Inflammatory macrophage treated with lipopolysaccharide for 4 hours (primary cell): Measurements from ENCODE around the gene TAGAP.
"Not testable (repeated sequence)": the region's sequence is repeated elsewhere in the genome, so short reads cannot be mapped to it uniquely, and the experiment has no call there.

ENCODE experiments used
- DNase-seq: peaks from one replicate; pipeline ENCODE4 v3.0.0-alpha.2; 2020

Gene TAGAP

GRCh38 chr6:159008656-159009288 is 36.0 kb downstream of the TAGAP start:
- peak; percentile 64 for DNase-seq

GRCh38 chr6:159007510-159007909 is 37.3 kb downstream of the TAGAP start:
- no peak for DNase-seq

GRCh38 chr6:159005436-159005835 is 39.4 kb downstream of the TAGAP start:
- peak; percentile 50 for DNase-seq

- DNase-seq = no peak
Measured at GRCh38 chr6:159004592-159004991, 40.2 kb downstream of the TAGAP start.

DNA sequence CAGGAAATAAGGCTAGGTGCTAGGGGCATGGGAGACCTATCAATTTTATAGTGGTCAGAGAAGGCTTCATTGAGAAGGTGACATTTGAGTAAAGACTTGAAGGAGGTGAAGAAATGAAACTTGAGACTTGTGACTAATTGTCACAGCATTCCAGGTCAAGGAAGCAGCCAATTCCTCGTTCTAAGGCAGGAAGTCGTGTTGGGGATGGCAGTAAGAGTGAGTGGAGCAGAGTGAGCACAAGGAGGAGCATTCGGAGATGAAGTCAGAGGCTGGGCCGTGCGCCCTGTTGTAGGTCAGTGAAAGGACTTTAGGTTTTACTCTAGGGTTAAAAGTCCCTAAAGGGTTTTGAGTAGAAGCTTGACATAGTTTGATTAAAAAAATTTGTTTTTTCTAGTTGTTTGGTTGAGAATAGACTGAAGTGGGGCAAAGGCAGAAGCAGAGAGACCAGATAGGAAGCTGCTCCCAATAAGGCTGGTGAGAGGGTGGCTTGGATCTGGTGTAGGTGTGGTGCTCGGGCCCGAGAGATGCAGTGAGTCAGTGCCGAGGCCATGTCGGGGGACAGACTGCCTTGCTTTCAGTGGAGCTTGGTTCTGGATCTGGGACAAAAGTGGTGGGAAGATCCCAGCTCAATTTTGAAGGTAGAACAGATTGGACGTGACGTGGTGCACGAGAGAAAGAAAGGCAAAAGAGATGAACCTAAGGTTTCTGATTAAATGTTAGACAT is 42.2 kb downstream of the TAGAP start:
- DNase-seq = peak; percentile 46

GRCh38 chr6:158999666-159000403 is 45.0 kb downstream of the TAGAP start, which contains the start of gene RSPH3:
TSS of gene RSPH3 (minus strand) at chr6:159000202. CDS start at chr6:158999550, 652 bp downstream.
- peak; percentile 95 for DNase-seq

GRCh38 chr6:158999154-158999665 is 45.6 kb downstream of the TAGAP start:
- DNase-seq = no peak

DNA sequence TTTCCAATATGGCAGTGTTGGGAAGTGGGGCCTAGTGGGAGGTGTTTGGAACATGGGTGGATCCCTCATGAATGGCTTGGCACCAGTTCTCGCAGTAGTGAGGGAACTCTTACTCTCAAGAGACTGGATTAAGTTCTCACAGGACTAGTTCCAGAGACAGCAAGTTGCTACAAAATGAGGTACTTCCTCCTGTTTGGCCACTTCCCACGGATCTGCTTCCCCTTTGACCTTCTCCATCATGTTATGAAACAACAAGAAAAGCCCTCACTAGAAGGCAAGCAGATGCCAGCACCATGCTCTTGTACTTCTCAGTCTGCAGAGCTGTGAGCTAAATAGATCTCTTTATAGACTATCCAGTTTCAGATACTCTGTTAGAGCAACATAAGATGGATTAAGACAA is 47.9 kb downstream of the TAGAP start:
- peak; percentile 92 for DNase-seq

DNA sequence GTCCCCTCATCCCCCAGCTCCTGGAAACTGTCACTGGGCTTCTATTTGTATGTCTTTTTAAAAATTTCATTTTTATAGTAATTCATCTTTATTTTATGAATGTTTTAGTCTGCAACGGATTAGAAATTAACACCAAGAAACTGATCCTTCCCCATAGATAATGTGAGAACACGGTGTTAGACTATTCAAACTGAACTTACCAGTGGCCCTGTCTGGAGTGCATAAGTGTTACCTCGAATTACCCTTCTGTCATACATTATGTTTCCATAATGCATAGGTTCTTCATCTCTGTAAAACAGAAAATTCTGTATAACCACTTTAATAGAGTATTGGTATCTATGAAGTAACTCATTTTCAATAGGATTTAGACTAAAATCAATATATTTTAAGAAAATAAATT is 51.2 kb downstream of the TAGAP start:
- no peak for DNase-seq

DNA sequence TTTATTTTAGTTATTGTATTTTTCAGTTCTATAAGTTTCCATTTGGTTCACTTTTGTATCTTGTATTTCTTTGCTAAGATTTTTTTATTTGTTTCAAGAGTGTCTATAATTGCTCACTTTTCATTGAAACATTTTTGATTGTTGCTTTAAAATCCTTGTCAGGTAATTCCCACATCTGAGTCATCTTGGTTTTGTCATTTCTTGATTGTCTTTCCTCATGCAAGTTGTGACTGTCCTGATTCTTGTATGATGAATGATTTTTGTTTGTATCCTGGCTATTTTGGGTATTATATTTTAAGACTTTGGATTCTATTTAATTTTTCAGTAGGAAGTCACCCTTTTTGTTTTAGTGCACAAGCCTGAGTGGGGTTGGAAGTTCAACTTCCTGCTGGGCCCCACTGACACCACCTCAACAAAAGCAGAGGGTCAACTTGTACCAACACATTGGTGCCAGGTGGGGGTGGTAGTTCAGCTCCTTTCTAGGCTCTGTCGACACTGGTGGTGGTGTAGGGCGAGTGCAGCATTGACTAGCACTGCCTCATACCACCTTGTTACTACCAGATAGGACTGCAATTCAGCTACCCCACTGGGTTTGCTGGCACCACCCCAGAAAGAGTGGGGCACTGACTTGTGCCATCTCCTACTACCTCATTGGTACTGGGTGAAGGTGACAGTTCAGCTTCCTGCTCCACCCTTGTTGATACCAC is 53.6 kb downstream of the TAGAP start:
- DNase-seq = no peak

- DNase-seq = not testable (repeated sequence)
Measured at GRCh38 chr6:158989711-158990110, 55.1 kb downstream of the TAGAP start.

DNA sequence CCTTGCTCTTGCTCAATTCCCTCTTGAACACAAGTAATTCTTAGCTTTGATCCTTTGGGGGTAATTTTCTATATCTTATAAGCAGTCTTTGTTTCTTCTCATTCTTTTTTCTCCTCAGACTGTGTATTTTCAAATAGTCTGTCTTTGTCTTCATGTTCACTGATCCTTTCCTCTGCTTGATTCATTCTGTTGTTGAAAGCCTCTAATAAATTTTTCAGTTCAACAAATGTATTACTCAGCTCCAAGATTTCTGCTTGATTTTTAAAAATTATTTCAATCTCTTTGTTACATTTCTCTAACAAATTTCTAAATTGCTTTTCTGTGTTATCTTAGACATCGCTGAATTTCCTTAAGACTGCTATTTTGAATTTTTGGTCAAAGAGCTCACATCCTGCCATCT is 56.3 kb downstream of the TAGAP start:
- DNase-seq = no peak

GRCh38 chr6:158987657-158988056 is 57.1 kb downstream of the TAGAP start:
- no peak for DNase-seq
